ENCODE data around the gene HLTF. TPM values are rescaled to one million over a fixed set of nuclear protein-coding genes. Genes with fewer than 3 reads are reported as not detected.

Gene HLTF
- total and polyA plus RNA-seq, 2 of the 4 experiments (the other 2 are of a cell fraction), result 12.6 to 39.1 TPM

- WGBS, 2 experiments (ENCODE audit: extremely low coverage in 2 of 2, insufficient read length in 1 of 2), result no CpG with 5 or more reads among the region's 1 CpG
- ATAC-seq (ENCODE audit: low read depth) (peak; percentile 43), DNase-seq (peak; percentile 68)
- in situ Hi-C loops (cut with MboI; ENCODE audit: low sequenced_read_pairs), result no loop called here
- H3K9me3 ChIP-seq (ENCODE audit: control insufficient read depth, insufficient read depth, low read length), result no peaks in the 10 kb centered on the region
- H3K14ac ChIP-seq (replicated peaks; ENCODE audit: low read depth, low read length), result peak overlapping the region; percentile 77
- peak overlapping the region; percentile 82; the same call in 1 of the 2 replicates for H4K5ac ChIP-seq (ENCODE audit: low read depth, low read length)
- H3K27me3 ChIP-seq (ENCODE audit: control insufficient read depth, insufficient read depth, low read length), result no peaks in the 10 kb centered on the region
- no peak overlapping the region for H3K56ac ChIP-seq (ENCODE audit: extremely low read depth, insufficient read depth, low read length)
- H3K9me1 ChIP-seq (ENCODE audit: insufficient read depth, low read length), result peaks cover 38% of the 10 kb centered on the region
- H3K4me1 ChIP-seq (ENCODE audit: control insufficient read depth, insufficient read depth, low read length), result peaks cover 42% of the 10 kb centered on the region
- peak overlapping the region; percentile 90; the same call in 1 of the 2 replicates for H3K18ac ChIP-seq (ENCODE audit: low read depth, low read length)
- peak overlapping the region; percentile 10 for H4K91ac ChIP-seq (ENCODE audit: insufficient read depth, low read depth, low read length)
- H2AK5ac ChIP-seq (ENCODE audit: low read depth, low read length), result peak overlapping the region; percentile 70; the same call in 1 of the 2 replicates
- H3K79me1 ChIP-seq (ENCODE audit: low read depth in 1 of 2, low read length in 2 of 2), result peaks cover 25 to 64% of the 10 kb centered on the region in 2 experiments
- no peak overlapping the region for H2AFZ ChIP-seq (replicated peaks; ENCODE audit: low read length, poor library complexity)
- H2BK20ac ChIP-seq (ENCODE audit: low read depth, low read length), result peak overlapping the region; percentile 81
- peak overlapping the region; percentile 73 for H3K4ac ChIP-seq (ENCODE audit: low read depth, low read length)
- CTCF ChIA-PET, result no interaction called here
- H2BK5ac ChIP-seq (ENCODE audit: low read depth, low read length, poor library complexity, severe bottlenecking), result peak overlapping the region; percentile 91
- H4K8ac ChIP-seq (ENCODE audit: low read depth in 2 of 2, low read length in 2 of 2), result peak overlapping the region in 1 of 2 experiments; percentile 75; a peak in 3 of 4 replicates
- H3K23ac ChIP-seq (ENCODE audit: low read depth, low read length), result peak overlapping the region; percentile 58
- no peak overlapping the region for H2AK9ac ChIP-seq (replicated peaks; ENCODE audit: low read depth, low read length, poor library complexity)
- TF ChIP-seq RCOR1 (IDR thresholded peaks at IDR 0.05; ENCODE audit: insufficient replicate concordance, low read length) (no peak), CEBPB (IDR thresholded peaks at IDR 0.05; ENCODE audit: low read depth, low read length) (peak; percentile 84)
- peak overlapping the region; percentile 16; the same call in 1 of the 3 replicates for H2BK15ac ChIP-seq (ENCODE audit: low read depth, low read length)
- H4K20me1 ChIP-seq (ENCODE audit: insufficient read depth, low read length), result peaks cover 6% of the 10 kb centered on the region; the same call in 1 of the 2 replicates
- POLR2A ChIA-PET (ENCODE audit: unreplicated experiment), result no interaction called here
- dilution Hi-C loops (cut with HindIII; ENCODE audit: low sequenced_read_pairs, unreplicated experiment), result no loop called here
- H3K27ac ChIP-seq (ENCODE audit: insufficient read depth, low read length), result peak overlapping the region; percentile 53; the same call in 1 of the 2 replicates
- H3K4me2 ChIP-seq (ENCODE audit: low read depth, low read length), result peak overlapping the region; percentile 80
- intact Hi-C loops (cut with micrococcal nuclease), result loop anchor here (5.0 kb wide), 1 partner anchor 61 kb away; no protein-coding TSS in a partner anchor
- peak overlapping the region; percentile 75 for H2BK120ac ChIP-seq (ENCODE audit: low read depth, low read length)
- H3K9ac ChIP-seq (ENCODE audit: low read depth, low read length), result no peak overlapping the region
- H3K4me3 ChIP-seq (ENCODE audit: insufficient read depth, low read depth, low read length), result no peak overlapping the region
- peaks cover 15% of the 10 kb centered on the region for H3K36me3 ChIP-seq (ENCODE audit: control insufficient read depth, insufficient read depth, low read length)
- BruUV-seq (replicated peaks), result no TSS peak
Observed at GRCh38 chr3:149018247-149018646, 68.1 kb downstream of the HLTF start.

All from IMR-90 (cell line).